ENCODE measurements around the gene TAPT1. TPM values are rescaled to one million over a fixed set of nuclear protein-coding genes. Genes with fewer than 3 reads are reported as not detected.

Gene TAPT1
- total and polyA plus RNA-seq, 9 of the 15 experiments (the other 6 are each of a cell fraction or from before 2014, with no cell fraction given): 1.6 to 36.7 (median 20.7) TPM

DNA sequence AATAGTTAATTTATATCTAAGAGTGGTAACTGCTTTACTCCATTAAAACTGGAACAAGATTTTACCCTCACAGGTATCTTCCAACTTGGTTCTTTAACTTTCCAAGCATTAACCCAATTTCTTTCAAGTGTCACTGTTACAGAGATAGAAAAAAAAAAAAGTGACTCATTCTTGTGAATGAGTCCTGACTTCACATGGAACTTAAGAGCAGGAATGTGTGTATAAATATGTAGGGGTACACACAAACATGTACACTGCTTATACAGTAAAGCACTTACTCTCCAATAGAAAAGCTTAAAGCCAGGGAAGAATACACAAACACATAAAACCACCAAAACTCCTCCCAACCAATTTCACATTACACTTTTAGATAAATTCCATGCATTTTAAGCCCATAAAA lies 38.8 kb downstream of the TAPT1 start:
- no peak overlapping the region for H3K27ac ChIP-seq (ENCODE audit: extremely low read depth, low read depth, low read length)
- ATAC-seq (no peak), FAIRE-seq (no peak), DNase-seq (ENCODE audit: extremely low read depth in 1 of 4, low spot score in 3 of 4) (no peak)
- no peak overlapping the region for H3K9ac ChIP-seq (ENCODE audit: insufficient read depth in 1 of 2, low read depth in 2 of 2, low read length in 2 of 2)
- ChIA-PET POLR2A (interaction anchor here (1.0 kb wide), 1 partner anchor 14 kb away, joined by 3 read pairs; no protein-coding TSS in a partner anchor), CTCF (ENCODE audit: low intra/inter-chr PET ratio) (no interaction called here)
- in situ Hi-C loops (cut with MboI): no loop called here
- no peaks in the 10 kb centered on the region for H3K9me1 ChIP-seq (ENCODE audit: control insufficient read depth, insufficient read depth, low read length)
- H3K4me3 ChIP-seq: no peak overlapping the region
- H3K79me2 ChIP-seq (ENCODE audit: control insufficient read depth, insufficient read depth, low read length): no peaks in the 10 kb centered on the region
- H4K20me1 ChIP-seq (replicated peaks; ENCODE audit: control insufficient read depth, insufficient read depth, low read length): no peaks in the 10 kb centered on the region
- TF ChIP-seq, protein P1, sequence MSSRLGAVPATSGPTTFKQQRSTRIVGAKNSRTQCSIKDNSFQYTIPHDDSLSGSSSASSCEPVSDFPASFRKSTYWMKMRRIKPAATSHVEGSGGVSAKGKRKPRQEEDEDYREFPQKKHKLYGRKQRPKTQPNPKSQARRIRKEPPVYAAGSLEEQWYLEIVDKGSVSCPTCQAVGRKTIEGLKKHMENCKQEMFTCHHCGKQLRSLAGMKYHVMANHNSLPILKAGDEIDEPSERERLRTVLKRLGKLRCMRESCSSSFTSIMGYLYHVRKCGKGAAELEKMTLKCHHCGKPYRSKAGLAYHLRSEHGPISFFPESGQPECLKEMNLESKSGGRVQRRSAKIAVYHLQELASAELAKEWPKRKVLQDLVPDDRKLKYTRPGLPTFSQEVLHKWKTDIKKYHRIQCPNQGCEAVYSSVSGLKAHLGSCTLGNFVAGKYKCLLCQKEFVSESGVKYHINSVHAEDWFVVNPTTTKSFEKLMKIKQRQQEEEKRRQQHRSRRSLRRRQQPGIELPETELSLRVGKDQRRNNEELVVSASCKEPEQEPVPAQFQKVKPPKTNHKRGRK (tag; IDR thresholded peaks at IDR 0.05): no peak
- TF ChIP-seq TAL1 (IDR thresholded peaks at IDR 0.05) (no peak), HNRNPL (IDR thresholded peaks at IDR 0.05; ENCODE audit: low read depth, low read length) (no peak)
- H2AFZ ChIP-seq (ENCODE audit: low read depth, low read length): no peak overlapping the region
- no peaks in the 10 kb centered on the region for H3K27me3 ChIP-seq (ENCODE audit: control insufficient read depth in 2 of 2, insufficient read depth in 2 of 2, low read length in 2 of 2)
- H3K9me3 ChIP-seq (replicated peaks; ENCODE audit: control insufficient read depth, insufficient read depth, low read depth, low read length): no peaks in the 10 kb centered on the region
- no TSS peak for BruUV-seq (replicated peaks)
- H3K36me3 ChIP-seq (ENCODE audit: control insufficient read depth, insufficient read depth, low read length): peaks cover 57% of the 10 kb centered on the region; the same call in 2 of the 3 replicates
- H3K4me2 ChIP-seq (ENCODE audit: insufficient read depth, low read length): no peak overlapping the region
- H3K4me1 ChIP-seq (replicated peaks in 1 of 2; ENCODE audit: control insufficient read depth in 2 of 2, insufficient read depth in 2 of 2, low read length in 2 of 2): no peaks in the 10 kb centered on the region
- intact Hi-C loops (cut with micrococcal nuclease): no loop called here

DNA sequence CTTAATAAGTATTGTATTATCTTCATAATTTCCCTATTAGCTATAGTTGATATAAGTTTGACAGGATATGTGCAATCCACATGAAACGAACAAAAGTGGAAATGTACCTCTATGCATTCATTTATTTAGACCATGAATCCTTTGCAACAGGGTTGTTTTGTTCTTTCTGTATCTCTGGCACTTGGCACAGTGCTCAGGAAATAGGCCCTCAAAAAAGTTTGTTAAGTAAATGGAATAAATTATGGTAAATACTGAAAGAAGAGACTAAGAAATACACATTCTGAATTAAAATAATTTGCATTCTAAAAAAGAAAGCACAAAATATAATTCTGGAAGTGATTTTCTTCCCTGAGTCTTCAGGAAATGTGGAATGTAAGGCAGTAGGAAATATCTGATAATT lies 39.3 kb downstream of the TAPT1 start:
- ATAC-seq (no peak), DNase-seq (ENCODE audit: extremely low read depth in 1 of 4, low spot score in 3 of 4) (no peak), FAIRE-seq (no peak)
- no peak overlapping the region for H2AFZ ChIP-seq (ENCODE audit: low read depth, low read length)
- no peaks in the 10 kb centered on the region for H3K27me3 ChIP-seq (ENCODE audit: control insufficient read depth in 2 of 2, insufficient read depth in 2 of 2, low read length in 2 of 2)
- H3K79me2 ChIP-seq (ENCODE audit: control insufficient read depth, insufficient read depth, low read length): no peaks in the 10 kb centered on the region
- 67% methylated on average over 1 of the region's 1 CpG for WGBS (ENCODE audit: insufficient coverage, low coverage, missing lambda C conversion rate)
- TF ChIP-seq ZNF561 (CRISPR knock-in tag; conservative IDR thresholded peaks at IDR 0.05): no peak
- no peak for TF ChIP-seq HDAC3 (IDR thresholded peaks at IDR 0.05; ENCODE audit: borderline replicate concordance, partially characterized antibody)
- no peak for TF ChIP-seq ZFP36 (IDR thresholded peaks at IDR 0.05; ENCODE audit: low read depth, low read length, partially characterized antibody)
- TF ChIP-seq ZNF436 (CRISPR knock-in tag; IDR thresholded peaks at IDR 0.05): no peak
- TF ChIP-seq, protein P2, sequence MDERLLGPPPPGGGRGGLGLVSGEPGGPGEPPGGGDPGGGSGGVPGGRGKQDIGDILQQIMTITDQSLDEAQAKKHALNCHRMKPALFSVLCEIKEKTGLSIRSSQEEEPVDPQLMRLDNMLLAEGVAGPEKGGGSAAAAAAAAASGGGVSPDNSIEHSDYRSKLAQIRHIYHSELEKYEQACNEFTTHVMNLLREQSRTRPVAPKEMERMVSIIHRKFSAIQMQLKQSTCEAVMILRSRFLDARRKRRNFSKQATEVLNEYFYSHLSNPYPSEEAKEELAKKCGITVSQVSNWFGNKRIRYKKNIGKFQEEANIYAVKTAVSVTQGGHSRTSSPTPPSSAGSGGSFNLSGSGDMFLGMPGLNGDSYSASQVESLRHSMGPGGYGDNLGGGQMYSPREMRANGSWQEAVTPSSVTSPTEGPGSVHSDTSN (CRISPR knock-in tag; IDR thresholded peaks at IDR 0.05; ENCODE audit: low read depth): no peak
- TF ChIP-seq, protein P2 (tag; conservative IDR thresholded peaks at IDR 0.05; ENCODE audit: low read depth): no peak
- TF ChIP-seq NCOA6 (IDR thresholded peaks at IDR 0.05): no peak
- no peak for TF ChIP-seq MCM5 (IDR thresholded peaks at IDR 0.05; ENCODE audit: low read depth)
- TF ChIP-seq E2F3 (CRISPR knock-in tag; IDR thresholded peaks at IDR 0.05): no peak
- no peak for TF ChIP-seq HSF4 (CRISPR knock-in tag; IDR thresholded peaks at IDR 0.05; ENCODE audit: borderline replicate concordance)
- no peak for TF ChIP-seq KLF1 (tag; IDR thresholded peaks at IDR 0.05)
- no peaks in the 10 kb centered on the region for H4K20me1 ChIP-seq (replicated peaks; ENCODE audit: control insufficient read depth, insufficient read depth, low read length)
- H3K9me3 ChIP-seq (replicated peaks; ENCODE audit: control insufficient read depth, insufficient read depth, low read depth, low read length): no peaks in the 10 kb centered on the region
- no TSS peak for BruUV-seq (replicated peaks)
- H3K9me1 ChIP-seq (ENCODE audit: control insufficient read depth, insufficient read depth, low read length): no peaks in the 10 kb centered on the region
- in situ Hi-C loops (cut with MboI): no loop called here
- H3K9ac ChIP-seq (ENCODE audit: insufficient read depth in 1 of 2, low read depth in 2 of 2, low read length in 2 of 2): no peak overlapping the region
- intact Hi-C loops (cut with micrococcal nuclease): no loop called here
- no peak overlapping the region for H3K4me2 ChIP-seq (ENCODE audit: insufficient read depth, low read length)
- no peak overlapping the region for H3K27ac ChIP-seq (ENCODE audit: extremely low read depth, low read depth, low read length)
- H3K36me3 ChIP-seq (ENCODE audit: control insufficient read depth, insufficient read depth, low read length): peaks cover 57% of the 10 kb centered on the region; the same call in 2 of the 3 replicates
- no peaks in the 10 kb centered on the region for H3K4me1 ChIP-seq (replicated peaks in 1 of 2; ENCODE audit: control insufficient read depth in 2 of 2, insufficient read depth in 2 of 2, low read length in 2 of 2)
- H3K4me3 ChIP-seq: no peak overlapping the region
- CTCF ChIA-PET (ENCODE audit: low intra/inter-chr PET ratio): no interaction called here
- POLR2A ChIA-PET: no interaction called here

Data from K562 (cell line).